GM11168 (cell line): ENCODE data around the gene CNTNAP3.
"Not testable (repeated sequence)": the region's sequence is repeated elsewhere in the genome, so short reads cannot be mapped to it uniquely, and the experiment has no call there.

ENCODE experiments used
- in situ Hi-C: fragments of 300-500 bp; cut with MboI; formaldehyde crosslinking; loops from one replicate; pipeline ENCODE4 v1.12.0; 2022; ENCODE audit warnings: low sequenced_read_pairs; ENCODE audit not compliant: unreplicated experiment

Gene CNTNAP3

DNA sequence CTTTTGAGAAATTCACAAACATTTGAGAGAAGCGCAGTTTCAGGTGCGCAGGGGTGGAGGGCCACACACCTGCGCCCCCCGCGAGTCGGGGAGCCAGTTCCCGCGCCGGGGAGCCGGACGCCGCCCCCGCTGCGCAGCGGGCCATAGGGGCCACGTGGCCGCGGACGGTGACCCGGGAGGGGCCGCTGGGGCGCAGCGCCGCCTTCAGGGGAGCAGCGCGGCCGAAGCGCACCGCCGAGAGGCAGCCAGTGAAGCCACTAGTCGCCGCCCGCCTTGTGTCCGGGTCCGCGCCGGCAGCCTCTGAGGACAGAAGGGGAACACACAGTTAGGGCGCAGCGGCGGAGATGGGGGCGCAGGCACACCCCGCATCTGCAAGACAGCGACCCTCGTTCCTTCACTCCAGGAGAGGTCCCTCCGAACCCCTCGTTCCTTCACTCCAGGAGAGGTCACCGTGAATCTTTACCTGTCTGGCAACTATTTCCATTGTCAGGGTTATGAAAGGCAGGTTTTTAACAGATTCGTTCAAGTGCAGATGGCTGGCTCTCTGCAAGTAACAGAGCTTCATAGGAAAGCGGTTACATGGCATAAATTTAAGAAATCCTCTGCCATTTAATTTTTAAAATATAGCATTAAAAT lies 209.2 kb downstream of the CNTNAP3 start:
- in situ Hi-C loops: not testable (repeated sequence)

GRCh38 chr9:39073537-39073936 lies 214.4 kb downstream of the CNTNAP3 start:
- in situ Hi-C loops: not testable (repeated sequence)

DNA sequence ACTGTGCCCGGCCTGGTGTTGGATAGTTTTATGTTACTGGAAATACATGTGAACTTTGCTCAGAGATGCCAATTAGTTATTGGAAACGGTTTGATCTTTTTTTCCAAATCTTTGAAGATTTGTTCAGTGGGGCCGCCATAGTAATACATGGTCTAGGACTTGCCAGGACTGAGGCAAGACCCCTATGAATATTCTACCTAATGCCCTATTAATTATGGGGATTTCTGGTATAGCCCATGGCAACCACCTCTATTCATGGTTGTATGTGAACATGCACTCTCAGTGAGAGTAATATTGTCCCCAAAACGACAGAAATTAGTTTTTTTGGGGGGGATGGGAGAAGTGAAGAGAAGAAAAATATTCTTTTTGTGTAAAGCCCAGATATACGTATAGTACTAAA lies 220.3 kb downstream of the CNTNAP3 start:
- in situ Hi-C loops: not testable (repeated sequence)

DNA sequence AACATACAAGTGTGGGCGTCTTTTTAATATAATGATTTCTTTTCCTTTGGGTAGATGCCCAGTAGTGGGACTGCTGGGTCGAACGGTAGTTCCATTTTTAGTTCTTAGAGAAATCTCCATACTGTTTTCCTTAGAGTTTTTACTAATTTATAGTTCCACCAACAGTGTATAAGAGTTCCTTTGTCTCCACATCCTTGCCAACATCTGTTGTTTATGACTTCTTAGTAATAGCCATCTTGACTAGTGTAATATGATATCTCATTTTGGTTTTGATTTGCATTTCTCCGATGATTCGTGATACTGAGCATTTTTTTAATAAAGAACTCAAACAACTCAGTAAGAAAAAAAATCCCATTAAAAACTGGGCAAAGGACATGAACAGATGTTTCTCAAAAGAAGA lies 225.0 kb downstream of the CNTNAP3 start:
- in situ Hi-C loops: not testable (repeated sequence)

- in situ Hi-C loops: not testable (repeated sequence)
Observed at GRCh38 chr9:39054453-39054852, 233.5 kb downstream of the CNTNAP3 start.

GRCh38 chr9:39046833-39047232 lies 241.1 kb downstream of the CNTNAP3 start:
- in situ Hi-C loops: not testable (repeated sequence)

GRCh38 chr9:39042352-39042803 lies 245.6 kb downstream of the CNTNAP3 start:
- in situ Hi-C loops: not testable (repeated sequence)

DNA sequence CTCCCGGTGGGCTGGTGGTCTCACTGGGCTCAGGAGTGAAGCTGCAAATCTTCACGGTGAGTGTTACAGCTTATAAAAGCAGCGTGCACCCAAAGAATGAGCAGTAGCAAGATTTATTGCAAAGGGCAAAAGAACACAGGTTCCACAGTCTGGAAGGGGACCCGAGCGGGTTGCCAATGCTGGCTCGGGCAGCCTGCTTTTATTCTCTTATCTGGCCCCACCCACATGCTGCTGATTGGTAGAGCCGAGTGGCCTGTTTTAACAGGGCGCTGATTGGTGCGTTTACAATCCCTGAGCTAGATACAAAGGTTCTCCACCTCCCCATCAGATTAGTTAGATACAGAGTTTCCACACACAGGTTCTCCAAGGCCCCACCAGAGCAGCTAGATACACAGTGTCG lies 246.2 kb downstream of the CNTNAP3 start:
- in situ Hi-C loops: not testable (repeated sequence)

- in situ Hi-C loops: not testable (repeated sequence)
Observed at GRCh38 chr9:39039148-39039547, 248.8 kb downstream of the CNTNAP3 start.

- in situ Hi-C loops: not testable (repeated sequence)
Observed at GRCh38 chr9:39038221-39038620, 249.7 kb downstream of the CNTNAP3 start.

DNA sequence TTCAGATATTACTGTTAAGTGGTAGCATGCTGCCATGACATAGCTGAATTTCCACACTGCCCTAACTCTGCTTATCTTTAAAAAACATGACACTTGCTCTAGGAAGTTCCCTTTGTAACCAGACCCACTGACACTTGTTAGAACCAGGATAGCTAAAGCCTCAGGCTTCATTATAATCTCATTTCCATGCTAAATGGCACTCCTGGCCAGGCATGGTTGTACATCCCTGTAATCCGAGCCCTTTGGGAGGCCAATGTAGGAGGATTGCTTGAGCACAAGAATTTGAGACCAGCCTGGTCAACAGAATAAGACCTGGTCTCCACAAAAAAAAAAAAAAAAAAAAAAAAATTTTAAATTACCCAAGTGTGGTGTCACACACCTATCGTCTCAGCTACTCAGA lies 254.1 kb downstream of the CNTNAP3 start:
- in situ Hi-C loops: not testable (repeated sequence)

DNA sequence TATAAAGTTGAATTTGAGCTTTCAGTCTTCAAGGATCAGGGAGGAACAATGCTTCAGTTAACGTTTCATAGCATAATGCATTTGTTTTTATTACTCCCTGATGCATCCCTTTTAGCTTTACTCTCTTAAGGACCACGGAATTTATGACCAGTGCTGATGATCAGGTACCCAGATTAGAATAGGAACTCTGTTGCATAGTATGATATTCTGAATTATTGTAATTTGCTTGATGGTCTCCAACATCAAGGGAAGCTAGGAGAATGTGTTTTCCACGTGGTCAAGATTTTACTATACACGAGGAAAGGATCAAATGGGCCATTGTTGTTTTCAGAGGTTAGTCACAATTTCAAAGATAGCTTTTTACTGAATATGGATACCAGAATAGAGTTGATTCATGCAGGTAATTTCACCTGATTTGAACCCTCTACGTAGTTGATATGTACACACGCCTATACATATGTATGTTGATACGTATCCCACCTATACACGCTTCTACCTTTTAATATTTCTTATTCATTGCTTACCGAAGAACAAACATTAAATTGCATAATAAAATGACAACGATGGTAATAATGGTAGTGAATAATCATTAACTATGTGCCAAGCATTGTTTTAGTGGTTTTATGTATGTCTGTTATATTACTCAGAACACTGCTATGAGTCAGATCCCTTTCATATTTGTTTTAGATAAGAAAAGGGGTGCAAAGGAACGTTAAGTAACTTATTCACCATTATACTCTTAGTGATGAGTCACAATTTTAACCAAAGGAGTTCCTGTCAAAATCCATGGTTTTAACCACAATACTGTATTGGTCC lies 257.6 kb downstream of the CNTNAP3 start:
- in situ Hi-C loops: not testable (repeated sequence)

DNA sequence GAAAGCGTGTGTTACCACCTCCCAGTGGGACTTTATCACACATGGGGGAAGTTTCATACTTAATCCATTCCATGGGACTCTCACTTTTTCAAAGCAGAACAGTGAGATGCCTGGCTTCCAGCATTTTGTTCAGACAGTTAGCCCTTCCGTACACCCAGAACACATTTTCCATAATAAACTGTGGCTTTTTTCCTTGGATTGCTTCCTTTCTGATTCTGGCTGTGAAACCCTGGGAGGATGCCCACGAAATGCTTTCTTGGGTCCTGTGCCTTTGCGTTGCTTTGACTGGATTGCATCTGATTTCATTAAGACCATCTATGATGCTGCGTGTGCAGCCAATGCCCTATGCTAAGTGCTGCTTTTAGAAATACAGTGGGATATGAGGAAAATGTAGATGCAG lies 259.1 kb downstream of the CNTNAP3 start:
- in situ Hi-C loops: not testable (repeated sequence)

- in situ Hi-C loops: not testable (repeated sequence)
Observed at GRCh38 chr9:39028168-39028567, 259.8 kb downstream of the CNTNAP3 start.

GRCh38 chr9:39025911-39026588 lies 261.9 kb downstream of the CNTNAP3 start:
- in situ Hi-C loops: not testable (repeated sequence)
